H9 (cell line): Measurements from ENCODE around the gene RPGR. TPM values are rescaled to one million over a fixed set of nuclear protein-coding genes. Genes with fewer than 3 reads are reported as not detected.

Source experiments
- DNase-seq: peaks from one replicate; pipeline ENCODE4 v3.0.0-alpha.2; 2017
- H2AFZ ChIP-seq: one replicate; pipeline ENCODE4 v1.6.1; 2013; ENCODE audit warnings: mild to moderate bottlenecking, low read length, control low read depth, moderate library complexity
- H2AK5ac ChIP-seq: 2 replicates; pipeline ENCODE4 v1.6.1; 2013; ENCODE audit warnings: low read length, control low read depth, mixed read lengths; ENCODE audit not compliant: insufficient read length
- H2BK120ac ChIP-seq: one replicate; pipeline ENCODE4 v1.6.1; 2013; ENCODE audit warnings: low read depth, mild to moderate bottlenecking, low read length, control low read depth, inconsistent platforms; ENCODE audit not compliant: poor library complexity, severe bottlenecking
- H2BK12ac ChIP-seq: 2 replicates; pipeline ENCODE4 v1.6.1; 2013; ENCODE audit warnings: low read length, control low read depth, mixed read lengths, low read depth; ENCODE audit not compliant: insufficient read length
- H2BK15ac ChIP-seq: 2 replicates; pipeline ENCODE4 v1.6.1; 2013; ENCODE audit warnings: low read depth, low read length, control low read depth
- H2BK20ac ChIP-seq: one replicate; pipeline ENCODE4 v1.6.1; 2013; ENCODE audit warnings: low read depth, mild to moderate bottlenecking, low read length, control low read depth, inconsistent platforms; ENCODE audit not compliant: poor library complexity, severe bottlenecking
- H2BK5ac ChIP-seq: 2 replicates; pipeline ENCODE4 v1.6.1; 2013; ENCODE audit warnings: low read length, control low read depth, mixed read lengths; ENCODE audit not compliant: insufficient read length
- H3K14ac ChIP-seq: 2 replicates; pipeline ENCODE4 v1.6.1; 2013; ENCODE audit warnings: low read length, control low read depth; ENCODE audit not compliant: insufficient read depth
- H3K18ac ChIP-seq: 2 replicates; pipeline ENCODE4 v1.6.1; 2013; ENCODE audit warnings: low read depth, mild to moderate bottlenecking, mixed read lengths, low read length, control low read depth; ENCODE audit not compliant: insufficient read length
- H3K23ac ChIP-seq: 2 replicates; pipeline ENCODE4 v1.6.1; 2013; ENCODE audit warnings: low read length, control low read depth, mixed read lengths, low read depth; ENCODE audit not compliant: insufficient read length
- H3K23me2 ChIP-seq: 2 replicates; pipeline ENCODE4 v1.6.1; 2013; ENCODE audit warnings: low read depth, mild to moderate bottlenecking, mixed read lengths, low read length, control low read depth; ENCODE audit not compliant: insufficient read length, poor library complexity, severe bottlenecking
- H3K27ac ChIP-seq: 2 replicates; pipeline ENCODE4 v1.5.1; 2013; ENCODE audit warnings: low read length, control low read depth, mixed read lengths, low read depth; ENCODE audit not compliant: insufficient read length
- H3K27me3 ChIP-seq: 2 replicates; pipeline ENCODE4 v1.6.1; 2013; ENCODE audit warnings: low read length, control low read depth, inconsistent platforms; ENCODE audit not compliant: insufficient read depth
- H3K4ac ChIP-seq: 2 replicates; pipeline ENCODE4 v1.6.1; 2013; ENCODE audit warnings: low read depth, mild to moderate bottlenecking, control low read depth, inconsistent platforms, low read length, moderate library complexity
- H3K4me1 ChIP-seq: 2 replicates; pipeline ENCODE4 v1.6.1; 2013; ENCODE audit warnings: low read length, control low read depth, inconsistent platforms; ENCODE audit not compliant: insufficient read depth
- H3K4me2 ChIP-seq: 2 replicates; pipeline ENCODE4 v1.6.1; 2013; ENCODE audit warnings: low read length, control low read depth, mixed read lengths; ENCODE audit not compliant: insufficient read length, insufficient read depth
- H3K56ac ChIP-seq: 2 replicates; pipeline ENCODE4 v1.6.1; 2013; ENCODE audit warnings: low read depth, mild to moderate bottlenecking, mixed read lengths, low read length, control low read depth; ENCODE audit not compliant: insufficient read length
- H3K79me1 ChIP-seq: 2 replicates; pipeline ENCODE4 v1.6.1; 2013; ENCODE audit warnings: low read depth, mild to moderate bottlenecking, moderate library complexity, low read length, control low read depth, inconsistent platforms; ENCODE audit not compliant: insufficient read depth, poor library complexity, severe bottlenecking
- H3K79me2 ChIP-seq: 2 replicates; pipeline ENCODE4 v1.6.1; 2013; ENCODE audit warnings: low read length, control low read depth, inconsistent platforms; ENCODE audit not compliant: insufficient read depth
- H3K9ac ChIP-seq: 2 replicates; pipeline ENCODE4 v1.6.1; 2013; ENCODE audit warnings: low read length, control low read depth, mixed read lengths; ENCODE audit not compliant: insufficient read length; ENCODE audit errors: extremely low read depth
- H3K9me3 ChIP-seq: one replicate; pipeline ENCODE4 v1.6.1; 2013; ENCODE audit warnings: low read depth, low read length, inconsistent platforms; ENCODE audit not compliant: control insufficient read depth
- H3T11ph ChIP-seq: one replicate; pipeline ENCODE4 v1.6.1; 2013; ENCODE audit warnings: mild to moderate bottlenecking, low read length, control low read depth, inconsistent platforms
- H4K20me1 ChIP-seq: one replicate; pipeline ENCODE4 v1.6.1; 2013; ENCODE audit not compliant: control insufficient read depth, insufficient read length, insufficient read depth
- H4K5ac ChIP-seq: 2 replicates; pipeline ENCODE4 v1.6.1; 2013; ENCODE audit warnings: low read depth, mild to moderate bottlenecking, mixed read lengths, low read length, control low read depth; ENCODE audit not compliant: insufficient read length
- H4K8ac ChIP-seq: replicated peaks from 2 replicates; pipeline ENCODE4 v1.6.1; 2013; ENCODE audit warnings: low read length, control low read depth, mixed read lengths, low read depth; ENCODE audit not compliant: insufficient read length
- H4K91ac ChIP-seq: 2 replicates; pipeline ENCODE4 v1.6.1; 2013; ENCODE audit warnings: low read depth, mild to moderate bottlenecking, moderate library complexity, mixed read lengths, low read length, control low read depth; ENCODE audit not compliant: insufficient read length
- H3K27ac Mint-ChIP-seq, 3 experiments: 2 replicates in 2 of 3; 3 replicates in 1 of 3; pipeline ENCODE4 v1.8.0; 2020 to 2021; ENCODE audit warnings: mixed read lengths in 3 of 3, mild to moderate bottlenecking in 1 of 3, moderate library complexity in 1 of 3
- H3K27me3 Mint-ChIP-seq: 2 replicates; pipeline ENCODE4 v1.8.0; 2021; ENCODE audit warnings: low read depth, mild to moderate bottlenecking, moderate library complexity, mixed read lengths
- H3K36me3 Mint-ChIP-seq, 3 experiments: 2 replicates in 2 of 3; 3 replicates in 1 of 3; pipeline ENCODE4 v1.8.0; 2020 to 2021; ENCODE audit warnings: low read depth in 3 of 3, mixed read lengths in 3 of 3; ENCODE audit not compliant: insufficient read depth in 1 of 3
- H3K4me1 Mint-ChIP-seq, 2 experiments: 2 replicates each; pipeline ENCODE4 v1.8.0; 2020; ENCODE audit warnings: mixed read lengths in 2 of 2
- H3K4me3 Mint-ChIP-seq, 2 experiments: 2 replicates in 1 of 2; 3 replicates in 1 of 2; pipeline ENCODE4 v1.8.0; 2020 to 2021; ENCODE audit warnings: mild to moderate bottlenecking in 2 of 2, mixed read lengths in 2 of 2, moderate library complexity in 1 of 2
- H3K9me3 Mint-ChIP-seq, 2 experiments: 2 replicates in 1 of 2; 3 replicates in 1 of 2; pipeline ENCODE4 v1.8.0; 2020; ENCODE audit warnings: mild to moderate bottlenecking in 2 of 2, mixed read lengths in 2 of 2, moderate library complexity in 1 of 2
- WGBS: extraction: QIAGEN DNeasy Blood & Tissue Kit; methylation state at CpG from one replicate; pipeline ENCODE4 v1.1.7; 2013; ENCODE audit warnings: missing lambda C conversion rate, low lambda C conversion rate, mixed read lengths; ENCODE audit not compliant: insufficient read length; ENCODE audit errors: extremely low coverage; 5-methylcytosine and 5-hydroxymethylcytosine counted together
- total RNA-seq: library from RNA; stranded (reverse); gene quantifications from 2 replicates; pipeline ENCODE4 v1.2.1, GENCODE V29; 2021
- TF ChIP-seq, protein P1 (sequence below): fragments of 200-600 bp; sonication (generic); conservative IDR thresholded peaks from 3 replicates; pipeline ENCODE4 v1.8.0; 2021; ENCODE audit warnings: antibody characterized with exemption, mild to moderate bottlenecking

The RPGR gene
- total RNA-seq, 1 experiment from 2014 or later = 7.3 TPM

DNA sequence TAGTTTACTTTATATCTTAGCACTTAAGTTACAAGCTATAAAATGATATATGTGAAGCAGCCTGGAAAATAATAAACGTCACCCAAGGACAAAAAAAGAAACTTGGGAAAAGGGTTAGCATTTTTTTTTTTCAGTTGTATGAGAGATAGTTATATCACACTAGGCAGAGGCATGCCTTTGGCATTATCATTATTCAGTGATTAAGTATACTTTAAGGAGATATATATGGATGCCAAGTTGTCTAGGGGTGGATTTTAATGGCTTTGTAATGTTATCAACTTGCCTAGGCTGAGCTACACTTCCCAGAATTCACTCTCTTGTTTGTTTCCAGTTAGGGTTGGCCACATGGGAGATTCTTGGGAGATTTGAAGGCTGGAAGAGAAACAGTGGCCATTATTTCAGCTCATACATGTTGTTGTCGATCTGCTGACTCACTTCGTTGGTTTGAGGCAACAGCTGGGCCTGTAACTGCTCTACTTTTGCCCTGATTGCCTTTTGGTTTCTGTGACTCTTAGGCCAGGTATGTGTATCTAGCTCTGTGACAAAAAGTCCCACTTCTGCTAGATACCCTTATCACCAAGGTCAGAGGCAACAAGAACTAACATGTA, 95.1 kb downstream of the RPGR start:
- Histone ChIP-seq H2BK15ac (no peak overlapping the region), H2AK5ac (no peak overlapping the region), H3K9ac (no peak overlapping the region), H2BK20ac (no peak overlapping the region), H3K4ac (no peak overlapping the region), H3K18ac (no peak overlapping the region), H3K27ac (no peak overlapping the region), H2AFZ (no peak overlapping the region), H3K4me1 (no peaks in the 10 kb centered on the region), H3K23ac (no peak overlapping the region), H4K20me1 (no peaks in the 10 kb centered on the region), H2BK120ac (no peak overlapping the region), H3K14ac (no peak overlapping the region), H4K91ac (no peak overlapping the region), H4K8ac (no peak overlapping the region), H3K23me2 (no peaks in the 10 kb centered on the region), H3K56ac (no peak overlapping the region), H3K79me1 (no peaks in the 10 kb centered on the region), H2BK5ac (no peak overlapping the region), H3K79me2 (no peaks in the 10 kb centered on the region), H4K5ac (no peak overlapping the region), H3K9me3 (no peaks in the 10 kb centered on the region), H3K27me3 (no peaks in the 10 kb centered on the region), H2BK12ac (no peak overlapping the region), H3K4me2 (no peak overlapping the region), H3T11ph (no peak overlapping the region)
- no peak for DNase-seq
- peaks cover 6 to 10% of the 10 kb centered on the region in 2 experiments for H3K4me1 Mint-ChIP-seq
- no peaks in the 10 kb centered on the region; a peak in 1 of 7 replicates for H3K36me3 Mint-ChIP-seq
- H3K27ac Mint-ChIP-seq = no peak overlapping the region
- H3K9me3 Mint-ChIP-seq = peaks cover 63 to 70% of the 10 kb centered on the region in 2 experiments
- TF ChIP-seq, protein P1, sequence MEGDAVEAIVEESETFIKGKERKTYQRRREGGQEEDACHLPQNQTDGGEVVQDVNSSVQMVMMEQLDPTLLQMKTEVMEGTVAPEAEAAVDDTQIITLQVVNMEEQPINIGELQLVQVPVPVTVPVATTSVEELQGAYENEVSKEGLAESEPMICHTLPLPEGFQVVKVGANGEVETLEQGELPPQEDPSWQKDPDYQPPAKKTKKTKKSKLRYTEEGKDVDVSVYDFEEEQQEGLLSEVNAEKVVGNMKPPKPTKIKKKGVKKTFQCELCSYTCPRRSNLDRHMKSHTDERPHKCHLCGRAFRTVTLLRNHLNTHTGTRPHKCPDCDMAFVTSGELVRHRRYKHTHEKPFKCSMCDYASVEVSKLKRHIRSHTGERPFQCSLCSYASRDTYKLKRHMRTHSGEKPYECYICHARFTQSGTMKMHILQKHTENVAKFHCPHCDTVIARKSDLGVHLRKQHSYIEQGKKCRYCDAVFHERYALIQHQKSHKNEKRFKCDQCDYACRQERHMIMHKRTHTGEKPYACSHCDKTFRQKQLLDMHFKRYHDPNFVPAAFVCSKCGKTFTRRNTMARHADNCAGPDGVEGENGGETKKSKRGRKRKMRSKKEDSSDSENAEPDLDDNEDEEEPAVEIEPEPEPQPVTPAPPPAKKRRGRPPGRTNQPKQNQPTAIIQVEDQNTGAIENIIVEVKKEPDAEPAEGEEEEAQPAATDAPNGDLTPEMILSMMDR = no peak
- peaks cover 2% of the 10 kb centered on the region; the same call in 1 of the 2 replicates for H3K27me3 Mint-ChIP-seq
- H3K4me3 Mint-ChIP-seq = no peak overlapping the region
- no CpG with 5 or more reads among the region's 3 CpGs for WGBS
